Vagina (tissue), 2 donors: Measurements from ENCODE around the gene AP2B1.

Experiments
- CTCF ChIP-seq, 3 experiments: fragments of 450-650 bp in 2 of 3; fragments of 200-600 bp in 1 of 3; sonication (generic) in 1 of 3; IDR thresholded peaks; one replicate each; pipeline ENCODE4 v1.5.1; 2017 to 2019; ENCODE audit warnings: antibody characterized with exemption in 3 of 3, mild to moderate bottlenecking in 2 of 3, moderate library complexity in 2 of 3
- POLR2A ChIP-seq, 2 donors: fragments of 450-650 bp; IDR thresholded peaks; one replicate each; pipeline ENCODE4 v1.6.1; 2017; ENCODE audit warnings: antibody characterized with exemption in 2 of 2, mild to moderate bottlenecking in 2 of 2, moderate library complexity in 2 of 2
- POLR2AphosphoS5 ChIP-seq, 2 donors: sonication (generic); formaldehyde crosslinking; IDR thresholded peaks; one replicate each; pipeline ENCODE4 v1.9.0; 2017; ENCODE audit warnings: antibody characterized with exemption in 2 of 2, mild to moderate bottlenecking in 2 of 2, low read depth in 1 of 2; ENCODE audit not compliant: insufficient read depth in 1 of 2

GRCh38 chr17:35726953-35727460 is 139.9 kb downstream of the AP2B1 start:
- TF ChIP-seq CTCF (IDR thresholded peaks at IDR 0.05) (no peak), POLR2AphosphoS5 (IDR thresholded peaks at IDR 0.05; ENCODE audit: insufficient read depth in 1 of 2, low read depth in 1 of 2) (no peak), POLR2A (IDR thresholded peaks at IDR 0.05) (no peak)
